Muscle layer of duodenum (tissue), 2 donors: Measurements from ENCODE around the gene SPAG7.

Experiments used
- H3K27ac ChIP-seq: one replicate; pipeline ENCODE4 v1.7.0; 2013; ENCODE audit warnings: mild to moderate bottlenecking, low read length
- H3K27me3 ChIP-seq: one replicate; pipeline ENCODE4 v1.7.0; 2013; ENCODE audit warnings: low read depth, mild to moderate bottlenecking, control low read depth, low read length
- H3K36me3 ChIP-seq, 2 donors: one replicate each; pipeline ENCODE4 v1.7.0; 2013; ENCODE audit warnings: low read length in 2 of 2, control low read depth in 1 of 2, mild to moderate bottlenecking in 1 of 2; ENCODE audit not compliant: insufficient read depth in 2 of 2, control insufficient read depth in 1 of 2
- H3K4me1 ChIP-seq, 2 donors: one replicate each; pipeline ENCODE4 v1.7.0; 2013; ENCODE audit warnings: low read length in 2 of 2, mild to moderate bottlenecking in 2 of 2, control low read depth in 1 of 2, moderate library complexity in 1 of 2; ENCODE audit not compliant: insufficient read depth in 2 of 2, control insufficient read depth in 1 of 2
- H3K4me3 ChIP-seq, 2 donors: one replicate each; pipeline ENCODE4 v1.7.0; 2013; ENCODE audit warnings: low read length in 2 of 2, low read depth in 1 of 2, mild to moderate bottlenecking in 1 of 2
- H3K9me3 ChIP-seq, 2 donors: one replicate each; pipeline ENCODE4 v1.7.0; 2013; ENCODE audit warnings: low read length in 2 of 2, control low read depth in 1 of 2, mild to moderate bottlenecking in 1 of 2; ENCODE audit not compliant: control insufficient read depth in 1 of 2
- donor health status: healthy.

The SPAG7 gene, protein sequence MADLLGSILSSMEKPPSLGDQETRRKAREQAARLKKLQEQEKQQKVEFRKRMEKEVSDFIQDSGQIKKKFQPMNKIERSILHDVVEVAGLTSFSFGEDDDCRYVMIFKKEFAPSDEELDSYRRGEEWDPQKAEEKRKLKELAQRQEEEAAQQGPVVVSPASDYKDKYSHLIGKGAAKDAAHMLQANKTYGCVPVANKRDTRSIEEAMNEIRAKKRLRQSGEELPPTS

DNA sequence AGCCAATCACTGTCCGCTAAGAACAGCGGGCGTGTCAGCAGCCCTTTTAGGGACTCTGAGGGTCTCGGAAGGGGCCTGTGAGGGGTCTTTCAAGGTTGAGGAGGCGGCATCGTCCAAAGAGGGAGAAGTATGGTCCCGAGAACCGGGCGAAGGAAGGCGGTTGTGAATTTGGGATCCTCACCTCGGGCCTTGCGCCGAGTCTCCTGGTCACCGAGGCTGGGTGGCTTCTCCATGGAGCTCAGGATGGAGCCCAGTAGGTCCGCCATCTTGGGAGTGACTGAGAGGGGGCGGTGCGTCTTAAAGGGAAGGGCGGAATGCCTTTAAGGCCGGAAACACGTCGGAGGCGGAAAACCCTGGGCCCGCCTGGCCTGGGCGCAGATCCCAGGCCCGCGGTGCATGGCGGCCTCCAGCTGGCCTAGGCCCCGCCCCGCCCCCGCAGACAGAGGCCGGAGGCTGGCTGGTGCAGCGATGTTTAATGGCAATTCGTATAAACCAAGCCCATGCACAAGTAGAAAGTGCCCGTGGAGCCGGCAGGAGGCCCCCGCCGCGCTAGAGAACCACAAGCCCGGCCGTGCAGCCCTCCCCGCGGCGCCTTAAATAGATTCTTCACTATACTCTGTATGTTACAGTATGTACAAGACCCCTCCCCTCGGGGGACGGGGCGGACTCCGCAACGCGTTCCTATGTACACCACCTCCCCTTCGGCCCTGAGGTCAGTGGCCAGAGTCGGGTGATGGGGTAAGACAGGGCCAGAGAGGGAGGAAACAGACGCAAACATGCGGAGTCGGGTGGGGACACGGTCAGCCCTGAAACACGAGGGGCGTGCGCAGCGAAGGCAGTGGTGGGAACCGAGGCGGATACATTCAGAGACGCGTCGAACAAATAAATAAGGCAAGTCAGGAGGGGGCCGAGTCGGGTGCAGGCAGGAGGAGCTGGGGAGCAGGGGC, at the start of gene SPAG7:
Gene SPAG7, minus strand, starts transcription at position 279 of the 947 bp plus-strand sequence. Its CDS starts 13 bp downstream, at position 266.
- peaks cover 15 to 33% of the 10 kb centered on the region in 2 donors for H3K4me1 ChIP-seq
- peak within 1 kb of the TSS; percentile 98 for H3K27ac ChIP-seq
- peaks cover 22 to 24% of the 10 kb centered on the region in 2 donors for H3K36me3 ChIP-seq
- H3K9me3 ChIP-seq, result no peaks in the 10 kb centered on the region
- peak within 1 kb of the TSS; percentile 72 to 90 for H3K4me3 ChIP-seq
- H3K27me3 ChIP-seq, result no peaks in the 10 kb centered on the region

DNA sequence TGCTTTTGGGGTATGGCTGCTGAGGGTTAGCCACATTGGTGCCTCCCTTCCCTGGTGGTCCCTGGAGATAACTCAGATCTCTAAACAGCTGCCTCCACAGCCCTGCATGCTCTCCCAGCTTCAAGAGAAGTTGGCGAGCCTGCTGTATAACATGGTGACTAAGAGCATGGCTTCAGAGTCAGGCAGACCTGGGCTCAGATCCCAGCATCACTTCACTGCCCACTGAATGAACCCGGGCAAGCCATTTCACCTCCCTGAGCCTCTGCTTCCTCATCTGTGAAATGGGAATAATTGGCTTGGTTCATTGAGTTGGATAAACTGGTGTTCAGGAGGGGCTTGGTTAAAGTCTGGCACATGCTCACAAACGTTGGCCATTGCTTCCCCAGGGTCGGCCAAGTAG, 46.7 kb upstream of the SPAG7 start:
- no peak overlapping the region for H3K27ac ChIP-seq
- H3K4me3 ChIP-seq, result no peak overlapping the region
- peaks cover 32 to 71% of the 10 kb centered on the region in 2 donors for H3K36me3 ChIP-seq
- no peaks in the 10 kb centered on the region for H3K4me1 ChIP-seq
- no peaks in the 10 kb centered on the region for H3K9me3 ChIP-seq
- no peaks in the 10 kb centered on the region for H3K27me3 ChIP-seq

DNA sequence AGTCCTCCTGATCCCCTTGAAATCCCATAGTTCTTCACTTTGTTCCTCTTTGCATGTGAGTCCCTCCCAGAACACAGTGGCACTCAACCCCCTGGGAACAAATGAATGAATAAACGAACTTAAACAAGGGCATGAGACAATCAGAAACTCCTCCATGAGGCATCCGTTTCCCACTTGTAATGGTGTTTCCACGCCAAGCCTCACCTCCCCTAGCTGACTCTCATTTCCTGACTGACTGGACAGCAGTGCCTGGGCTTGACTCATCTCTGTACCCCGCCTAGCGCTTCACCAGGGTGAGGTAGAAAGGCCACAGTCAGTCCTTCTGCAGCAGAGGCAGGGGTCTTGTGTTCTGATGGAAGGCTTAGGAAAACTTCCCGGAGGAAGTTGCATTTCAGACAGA, 44.3 kb upstream of the SPAG7 start:
- Histone ChIP-seq H3K4me3 (no peak overlapping the region), H3K27ac (no peak overlapping the region), H3K27me3 (no peaks in the 10 kb centered on the region), H3K9me3 (no peaks in the 10 kb centered on the region), H3K36me3 (peaks cover 44 to 75% of the 10 kb centered on the region in 2 donors), H3K4me1 (no peaks in the 10 kb centered on the region)

DNA sequence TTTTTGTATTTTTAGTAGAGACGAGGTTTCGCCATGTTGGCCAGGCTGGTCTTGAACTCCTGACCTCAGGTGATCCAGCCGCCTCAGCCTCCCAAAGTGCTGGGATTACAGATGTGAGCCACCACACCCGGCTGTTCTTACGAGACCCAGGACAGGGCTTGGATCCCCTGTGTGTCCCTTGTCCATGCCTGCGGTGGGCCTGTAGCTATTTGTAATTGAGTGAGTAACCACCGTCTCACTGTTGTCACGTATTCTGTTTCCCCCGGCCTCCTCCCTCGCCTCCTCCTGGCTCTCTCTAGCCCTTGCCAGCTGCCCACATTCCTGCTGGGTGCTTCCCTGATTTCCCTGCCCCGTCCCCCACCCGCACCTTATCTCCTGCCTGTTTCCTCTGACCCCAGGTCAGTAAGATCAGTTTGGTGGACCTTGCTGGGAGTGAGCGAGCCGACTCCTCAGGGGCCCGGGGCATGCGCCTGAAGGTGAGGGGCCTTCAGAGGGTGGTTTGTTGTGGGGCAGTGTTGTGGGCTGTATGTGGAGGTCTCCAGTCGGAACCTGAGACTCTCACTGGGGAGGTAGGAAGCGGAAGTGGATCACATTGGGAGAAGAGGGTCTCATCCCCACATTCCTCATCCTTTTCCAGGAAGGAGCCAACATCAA, 35.7 kb upstream of the SPAG7 start:
- H3K9me3 ChIP-seq, result no peaks in the 10 kb centered on the region
- no peak overlapping the region for H3K27ac ChIP-seq
- H3K4me1 ChIP-seq, result peaks cover 8 to 25% of the 10 kb centered on the region in 2 donors
- no peak overlapping the region for H3K4me3 ChIP-seq
- H3K36me3 ChIP-seq, result peaks cover 64 to 70% of the 10 kb centered on the region in 2 donors
- no peaks in the 10 kb centered on the region for H3K27me3 ChIP-seq

DNA sequence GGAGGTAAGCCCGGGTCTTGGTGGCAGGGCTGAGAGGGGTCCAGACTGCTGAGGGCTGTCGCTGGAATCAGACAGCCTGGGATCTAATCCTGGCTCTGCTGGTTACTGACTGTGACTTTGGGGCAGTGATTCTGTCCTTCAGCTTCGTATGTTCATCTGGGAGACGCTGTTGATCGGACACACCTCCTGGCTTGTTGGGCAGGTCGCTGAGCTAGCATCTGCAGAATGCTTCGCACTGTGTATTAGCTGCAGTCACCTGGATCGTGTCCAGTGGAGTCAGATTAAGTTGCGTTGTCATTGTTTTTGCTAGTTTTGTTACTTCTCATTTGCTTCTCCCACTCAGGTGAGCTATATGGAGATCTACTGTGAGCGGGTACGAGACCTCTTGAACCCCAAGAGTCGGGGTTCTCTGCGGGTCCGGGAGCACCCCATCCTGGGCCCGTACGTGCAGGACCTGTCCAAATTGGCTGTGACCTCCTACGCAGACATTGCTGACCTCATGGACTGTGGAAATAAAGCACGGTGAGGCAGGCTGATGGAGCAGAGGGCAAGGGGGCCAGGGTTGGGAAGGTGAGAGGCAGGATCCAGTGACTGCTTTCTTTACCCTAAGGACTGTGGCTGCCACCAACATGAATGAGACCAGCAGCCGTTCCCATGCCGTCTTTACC, 34.6 kb upstream of the SPAG7 start:
- Histone ChIP-seq H3K27me3 (no peaks in the 10 kb centered on the region), H3K36me3 (peaks cover 53 to 59% of the 10 kb centered on the region in 2 donors), H3K27ac (no peak overlapping the region), H3K4me3 (no peak overlapping the region), H3K9me3 (no peaks in the 10 kb centered on the region), H3K4me1 (peaks cover 8 to 25% of the 10 kb centered on the region in 2 donors)

DNA sequence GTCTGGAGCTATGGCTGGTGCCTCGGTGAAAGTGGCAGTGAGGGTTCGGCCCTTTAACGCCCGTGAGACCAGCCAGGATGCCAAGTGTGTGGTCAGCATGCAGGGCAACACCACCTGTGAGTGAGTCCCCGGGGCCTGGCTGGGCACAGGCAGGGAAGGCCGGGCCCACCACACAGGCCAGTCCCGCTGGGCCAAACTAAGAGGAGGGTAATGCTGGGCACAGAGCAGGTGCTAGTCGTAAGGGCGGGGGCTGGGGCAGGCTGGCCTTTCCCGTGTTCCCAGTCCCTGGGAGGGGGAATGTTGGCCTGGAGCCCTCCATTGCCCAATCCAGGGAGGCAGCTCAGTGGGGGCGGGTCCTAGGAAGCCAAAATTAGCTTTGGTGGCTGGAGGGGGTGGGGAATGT, 32.6 kb upstream of the SPAG7 start:
- no peaks in the 10 kb centered on the region for H3K27me3 ChIP-seq
- H3K36me3 ChIP-seq, result peaks cover 39 to 46% of the 10 kb centered on the region in 2 donors
- H3K4me3 ChIP-seq, result peak overlapping the region; percentile 92
- H3K4me1 ChIP-seq, result peaks cover 8 to 33% of the 10 kb centered on the region in 2 donors
- H3K27ac ChIP-seq, result no peak overlapping the region
- no peaks in the 10 kb centered on the region for H3K9me3 ChIP-seq

DNA sequence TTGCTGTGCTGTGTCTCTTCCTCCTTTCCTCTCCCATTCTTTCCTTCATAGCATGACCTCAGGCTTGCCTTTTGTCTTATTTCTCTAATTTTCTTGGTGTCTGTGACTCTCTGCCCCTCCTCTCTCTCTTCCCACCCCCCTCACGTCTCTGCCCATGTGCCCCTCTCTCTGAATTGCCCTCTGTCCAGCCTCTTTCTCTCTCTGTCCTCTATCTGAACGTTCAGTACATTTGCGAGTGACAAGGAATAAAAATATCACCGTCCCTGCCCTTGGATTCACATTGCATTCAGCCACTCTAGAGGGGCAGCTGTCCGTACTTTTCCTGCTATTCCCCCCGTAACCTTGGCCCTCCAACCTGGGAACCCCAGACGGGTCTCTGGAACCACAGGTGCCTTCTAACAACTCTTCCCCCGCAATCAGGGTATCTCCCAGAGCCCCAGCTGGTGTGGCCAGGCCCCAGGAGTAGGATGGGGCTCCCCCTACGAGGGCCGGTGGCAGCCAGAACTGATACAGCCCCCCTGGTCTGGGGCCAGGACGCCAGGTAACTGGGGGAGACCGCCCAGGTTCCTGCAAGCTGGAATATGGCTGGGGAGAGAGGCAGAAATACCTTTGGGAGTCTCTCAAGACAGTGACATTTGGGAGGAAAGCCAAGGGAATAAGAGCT, 31.9 kb upstream of the SPAG7 start:
- Histone ChIP-seq H3K4me1 (peaks cover 8 to 33% of the 10 kb centered on the region in 2 donors), H3K36me3 (peaks cover 33 to 39% of the 10 kb centered on the region in 2 donors), H3K4me3 (peak overlapping the region; percentile 92), H3K27me3 (no peaks in the 10 kb centered on the region), H3K27ac (peak overlapping the region; percentile 77), H3K9me3 (no peaks in the 10 kb centered on the region)

DNA sequence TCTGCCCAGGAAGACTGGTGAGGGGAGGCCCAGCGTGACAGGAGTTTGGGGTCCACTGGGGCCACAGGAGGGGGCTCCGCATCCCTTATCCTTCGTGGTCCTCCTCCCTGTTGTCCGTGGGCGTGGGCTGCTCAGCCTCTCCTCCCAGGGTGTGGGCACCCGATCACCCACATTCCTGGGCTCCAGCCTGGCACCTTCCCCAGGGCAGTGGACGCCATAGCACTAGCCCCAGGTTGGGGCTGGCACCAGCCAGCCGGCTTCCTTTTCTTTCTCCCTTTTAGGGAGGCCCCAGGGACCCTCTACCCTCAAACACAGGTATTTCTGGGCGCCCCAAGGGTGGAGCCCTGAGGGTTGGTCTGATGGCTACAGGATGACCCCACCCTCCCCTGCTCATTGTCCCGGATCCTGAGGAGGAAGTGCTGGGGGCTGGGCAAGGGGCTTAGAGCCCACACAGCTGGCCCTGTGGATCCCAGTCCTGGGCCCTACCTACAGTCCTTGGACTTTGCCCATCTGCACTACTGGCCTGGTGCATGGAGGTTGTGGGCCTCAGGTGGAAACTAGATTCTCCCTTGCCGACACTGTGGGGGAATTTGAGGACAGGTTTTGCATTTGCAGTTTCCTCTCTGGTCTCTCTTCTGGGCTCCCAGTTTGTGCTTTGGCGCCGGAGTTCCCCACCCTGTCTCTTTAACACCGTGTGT, 31.3 kb upstream of the SPAG7 start:
- Histone ChIP-seq H3K27me3 (no peaks in the 10 kb centered on the region), H3K4me1 (peaks cover 8 to 33% of the 10 kb centered on the region in 2 donors), H3K9me3 (no peaks in the 10 kb centered on the region), H3K4me3 (peak overlapping the region; percentile 92), H3K36me3 (peaks cover 26 to 32% of the 10 kb centered on the region in 2 donors), H3K27ac (peak overlapping the region; percentile 77)

DNA sequence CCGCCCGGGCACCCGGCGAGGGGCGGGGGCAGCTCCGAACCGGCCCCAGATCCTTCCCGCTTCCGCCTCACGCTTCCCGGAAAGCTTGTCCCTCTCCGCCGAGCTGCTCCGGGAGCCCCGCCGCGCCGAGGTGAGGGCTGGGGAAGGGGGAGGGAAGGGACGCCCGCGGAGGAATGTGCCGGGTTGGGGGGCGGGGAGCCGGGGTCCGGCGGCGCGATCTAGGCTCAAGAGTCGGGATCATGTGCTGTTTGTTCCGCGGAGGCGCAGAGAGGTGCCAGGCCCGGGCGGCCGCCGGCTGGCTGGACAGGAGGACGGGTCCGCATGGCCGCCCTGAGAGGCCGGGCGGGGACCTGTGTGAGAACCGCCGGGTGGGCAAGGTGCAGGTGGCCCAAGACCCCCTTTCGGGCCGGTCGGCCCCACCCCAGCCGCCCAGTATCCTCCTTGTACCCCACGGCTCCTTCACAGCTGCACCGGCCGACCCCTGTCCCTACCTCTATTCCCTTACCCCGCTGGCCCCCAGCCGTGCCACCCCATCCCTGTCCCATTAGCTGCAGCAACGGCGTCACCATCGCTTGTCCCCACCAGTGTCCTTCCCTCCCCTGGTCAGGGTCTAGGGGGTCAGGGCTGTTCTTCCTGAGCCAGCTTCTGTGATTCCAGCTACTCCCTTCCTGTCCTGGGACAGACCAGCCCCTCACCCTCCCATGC, 30.6 kb upstream of the SPAG7 start:
- Histone ChIP-seq H3K9me3 (no peaks in the 10 kb centered on the region), H3K4me1 (peaks cover 8 to 33% of the 10 kb centered on the region in 2 donors), H3K4me3 (peak overlapping the region; percentile 92), H3K36me3 (peaks cover 19 to 25% of the 10 kb centered on the region in 2 donors), H3K27me3 (no peaks in the 10 kb centered on the region), H3K27ac (peak overlapping the region; percentile 77)
